Stimulated activated CD4-positive, alpha-beta T cell treated with anti-CD3 and anti-CD28 coated beads, Interleukin-12 subunit alpha, Interleukin-12 subunit beta, amount 100 ng/mL, for 4 hours (primary cell): Measurements from ENCODE around the gene RBP7.
"Not testable (repeated sequence)": the region's sequence is repeated elsewhere in the genome, so short reads cannot be mapped to it uniquely, and the experiment has no call there.

Source experiments
- DNase-seq: peaks from one replicate; pipeline ENCODE4 v3.0.0-alpha.2; 2020

The RBP7 gene

GRCh38 chr1:9996624-9997582, at the start of gene RBP7:
Gene RBP7, plus strand, starts transcription at chr1:9997228. Its CDS starts 31 bp downstream, at chr1:9997259.
- DNase-seq, result peak; percentile 6

- no peak for DNase-seq
Measured at GRCh38 chr1:9957726-9958125, 39.3 kb upstream of the RBP7 start.

- no peak for DNase-seq
Measured at GRCh38 chr1:9960011-9960410, 37.0 kb upstream of the RBP7 start.

DNA sequence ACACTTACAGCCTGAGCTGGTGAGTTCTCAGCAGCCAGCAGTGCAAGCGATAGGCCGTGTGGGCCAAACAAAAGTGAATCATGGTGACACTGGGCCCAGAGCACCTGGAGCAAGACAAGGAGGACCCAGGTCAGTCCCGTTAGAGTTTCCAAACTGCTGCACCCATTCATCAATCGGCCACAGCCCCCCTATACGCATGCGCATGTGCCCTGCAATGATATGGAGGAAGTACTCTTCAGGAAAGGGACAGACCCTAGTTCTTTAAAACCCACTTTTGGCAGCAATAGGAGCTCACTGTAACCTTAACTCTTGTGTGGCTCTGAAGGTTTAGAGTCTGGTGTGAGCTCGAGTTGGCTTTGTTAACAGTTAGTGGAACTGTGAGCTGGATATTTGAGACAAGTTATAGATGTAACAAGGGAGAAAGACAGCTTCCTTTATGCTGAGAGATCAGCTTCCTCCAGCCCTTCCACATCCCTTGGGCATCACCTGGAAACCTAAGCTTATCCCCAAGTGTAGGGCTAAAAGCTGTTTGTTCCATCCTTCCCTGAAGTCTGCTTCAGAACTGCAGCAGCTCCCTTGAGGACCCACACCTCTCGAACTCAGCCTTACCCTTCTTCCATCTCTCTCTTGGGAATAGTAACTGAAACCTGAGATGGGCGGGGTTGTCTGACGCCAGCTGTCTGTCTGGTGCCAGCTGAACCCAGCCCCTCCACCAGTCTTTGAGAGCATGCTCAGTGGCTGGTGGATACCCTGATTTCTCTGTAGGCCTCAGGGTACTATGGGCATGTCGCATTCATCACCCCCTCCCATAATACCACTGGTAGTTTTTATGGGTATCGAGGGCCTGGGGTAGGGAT, 36.1 kb upstream of the RBP7 start:
- no peak for DNase-seq

- DNase-seq, result no peak
Measured at GRCh38 chr1:9984253-9984652, 12.8 kb upstream of the RBP7 start.

DNA sequence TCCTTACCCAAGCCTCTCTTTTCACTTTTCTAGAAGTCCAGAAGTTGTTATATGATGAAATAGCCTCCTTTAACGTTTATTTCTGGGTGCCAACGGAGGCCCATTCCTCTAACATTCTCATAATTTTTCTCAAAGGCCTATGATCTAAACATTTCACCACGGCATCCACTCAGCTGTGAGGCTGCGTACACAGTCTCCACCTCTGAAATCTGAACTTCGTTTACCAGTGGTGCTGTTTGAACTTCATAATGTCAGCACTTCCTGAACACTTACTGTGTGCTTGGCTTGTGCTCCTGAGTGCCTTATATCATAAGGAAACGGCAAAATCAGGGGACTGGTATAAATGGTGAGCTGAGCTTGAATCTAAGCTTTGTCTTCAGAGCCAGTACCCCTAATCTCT, 12.0 kb upstream of the RBP7 start:
- DNase-seq, result no peak

GRCh38 chr1:9989773-9990172, 7.3 kb upstream of the RBP7 start:
- DNase-seq, result no peak

- no peak for DNase-seq
Measured at GRCh38 chr1:9990944-9991343, 6.1 kb upstream of the RBP7 start.

DNA sequence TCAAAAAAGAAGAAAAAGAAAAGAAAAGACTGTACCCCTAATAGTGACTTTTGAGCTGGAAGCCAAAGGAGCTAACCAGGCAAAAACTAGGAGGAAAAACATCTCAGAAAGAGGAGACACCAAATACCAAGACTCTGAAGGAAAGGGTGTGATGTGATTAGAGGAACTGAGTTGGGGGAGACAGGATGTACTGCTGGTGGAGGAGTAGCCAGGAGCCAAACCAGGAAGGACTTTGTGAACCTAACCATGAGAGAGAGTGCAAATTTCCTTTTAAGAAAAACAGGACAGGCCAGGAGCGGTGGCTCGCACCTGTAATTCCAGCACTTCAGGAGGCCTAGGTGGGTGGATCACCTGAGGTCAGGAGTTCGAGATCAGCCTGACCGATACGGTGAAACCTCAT, 4.1 kb upstream of the RBP7 start:
- no peak for DNase-seq

DNA sequence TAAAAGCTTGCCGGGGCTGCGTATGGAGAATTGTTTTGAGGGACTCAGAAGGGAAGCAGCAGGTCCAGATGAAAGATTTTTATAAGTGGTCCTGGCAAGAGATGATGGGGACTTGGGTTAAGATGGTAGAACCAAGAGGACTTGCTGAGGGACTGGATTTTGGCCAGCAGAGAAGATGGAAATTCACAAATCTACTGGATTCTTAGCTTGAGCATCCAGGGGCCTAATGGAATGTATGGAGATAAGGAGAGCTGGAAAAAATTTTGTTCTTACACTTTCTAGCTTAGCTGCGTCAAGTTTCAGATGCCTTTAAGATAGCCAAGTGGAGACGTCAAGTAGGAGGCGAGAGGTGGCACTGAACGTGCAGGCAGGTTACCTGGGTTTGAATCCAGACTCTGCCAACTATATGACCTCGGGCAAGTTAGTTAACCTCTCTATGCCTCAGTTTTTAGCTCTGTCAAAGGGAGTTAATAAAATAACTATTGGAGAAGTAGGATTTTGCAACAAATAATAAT, 3.4 kb upstream of the RBP7 start:
- no peak for DNase-seq

- no peak for DNase-seq
Measured at GRCh38 chr1:10001016-10001665, 4.1 kb downstream of the RBP7 start.

GRCh38 chr1:10005248-10005647, 8.2 kb downstream of the RBP7 start:
- not testable (repeated sequence) for DNase-seq

DNA sequence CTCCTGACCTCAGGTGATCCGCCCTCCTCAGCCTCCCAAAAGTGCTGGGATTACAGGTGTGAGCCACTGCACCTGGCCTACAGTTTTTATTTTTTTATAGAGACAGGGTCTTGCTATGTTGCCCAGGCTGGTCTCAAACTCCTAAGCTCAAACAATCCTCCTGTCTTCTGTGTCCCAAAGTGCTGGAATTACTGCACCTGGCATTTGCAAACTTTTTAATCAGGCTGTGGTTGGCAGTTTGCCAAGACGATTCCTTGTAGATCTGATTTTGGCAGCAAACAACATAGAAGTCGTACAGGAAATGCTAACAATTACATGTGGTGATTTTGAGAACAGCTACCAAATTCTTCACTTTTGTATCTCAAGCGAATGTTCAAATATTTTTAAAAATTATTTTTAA, 10.1 kb downstream of the RBP7 start:
- no peak for DNase-seq

- DNase-seq, result no peak
Measured at GRCh38 chr1:10014016-10014415, 17.0 kb downstream of the RBP7 start.

DNA sequence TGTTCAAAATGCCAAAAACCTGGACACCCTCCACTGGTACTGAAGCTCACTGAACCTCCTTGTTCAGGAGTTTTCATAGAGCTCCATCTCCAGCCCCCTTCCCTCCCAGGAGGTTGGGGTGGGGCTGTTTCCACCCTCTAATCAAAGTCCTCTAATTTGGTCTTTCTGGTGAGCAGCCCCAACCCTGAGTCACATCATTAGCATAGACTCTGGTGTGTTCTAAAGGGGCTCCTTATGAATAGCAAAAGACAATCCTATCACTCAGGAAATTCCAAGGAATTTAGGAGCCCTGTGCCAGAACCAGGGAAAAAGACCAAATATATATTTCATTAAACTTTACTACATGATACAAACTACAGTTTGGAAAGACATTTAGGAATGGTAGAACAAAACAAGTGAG, 22.5 kb downstream of the RBP7 start:
- DNase-seq, result no peak

GRCh38 chr1:10020086-10020485, 23.1 kb downstream of the RBP7 start:
- DNase-seq, result no peak

DNA sequence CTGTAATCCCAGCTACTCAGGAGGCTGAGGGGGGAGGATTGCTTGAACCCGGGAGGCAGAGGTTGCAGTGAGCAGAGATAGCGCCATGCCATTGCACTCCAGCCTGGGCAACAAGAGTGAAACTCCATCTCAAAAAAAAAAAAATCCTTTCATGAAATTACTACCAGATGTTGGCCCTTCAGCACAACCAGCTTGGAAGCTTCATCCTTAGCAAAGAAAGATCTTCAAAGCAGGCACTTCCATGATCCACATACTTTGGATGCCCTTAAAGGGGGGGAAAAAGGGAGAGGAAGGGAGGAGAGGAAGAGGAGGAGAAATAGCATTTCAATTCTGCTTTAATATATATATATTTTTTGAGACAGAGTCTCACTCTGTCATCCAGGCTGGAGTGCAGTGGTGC, 23.6 kb downstream of the RBP7 start:
- DNase-seq, result not testable (repeated sequence)

DNA sequence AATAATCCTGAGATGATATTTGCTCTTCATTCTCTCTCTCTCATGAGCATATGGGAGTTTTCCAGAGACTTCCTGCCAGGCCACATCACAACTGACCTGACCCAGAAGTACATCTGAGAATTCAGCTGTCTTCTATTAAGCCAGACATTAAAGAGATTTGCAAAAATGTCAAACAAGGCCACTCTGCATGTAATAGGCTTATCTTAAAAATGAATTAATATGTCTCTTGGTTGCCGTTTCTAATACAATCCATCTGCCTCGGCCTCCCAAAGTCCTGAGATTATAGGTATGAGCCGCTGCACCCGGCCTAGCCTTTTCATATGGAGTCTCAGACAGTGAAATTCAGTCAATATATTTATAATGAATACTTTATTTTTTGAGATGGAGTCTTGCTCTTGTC, 25.0 kb downstream of the RBP7 start:
- DNase-seq, result not testable (repeated sequence)

GRCh38 chr1:10022656-10023055, 25.6 kb downstream of the RBP7 start:
- no peak for DNase-seq

GRCh38 chr1:10025354-10025753, 28.3 kb downstream of the RBP7 start:
- DNase-seq, result no peak

DNA sequence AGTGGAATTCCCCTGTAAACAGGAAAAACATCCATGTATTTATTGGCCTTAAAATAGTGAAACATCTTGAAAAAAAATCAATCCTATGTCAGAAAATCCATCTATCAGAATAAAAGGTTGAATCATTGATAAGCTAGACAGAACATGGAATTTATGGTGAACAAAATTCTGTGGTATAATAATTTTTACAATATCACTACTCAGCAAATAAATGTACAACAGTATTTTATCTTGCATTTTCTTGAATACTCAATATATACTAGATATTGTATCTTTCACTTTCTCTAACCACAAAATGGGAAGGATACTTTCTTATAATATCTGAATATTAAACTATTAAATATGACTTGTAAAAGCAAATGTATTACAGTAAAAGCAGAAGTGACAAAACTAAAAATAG, 30.0 kb downstream of the RBP7 start:
- DNase-seq, result no peak

DNA sequence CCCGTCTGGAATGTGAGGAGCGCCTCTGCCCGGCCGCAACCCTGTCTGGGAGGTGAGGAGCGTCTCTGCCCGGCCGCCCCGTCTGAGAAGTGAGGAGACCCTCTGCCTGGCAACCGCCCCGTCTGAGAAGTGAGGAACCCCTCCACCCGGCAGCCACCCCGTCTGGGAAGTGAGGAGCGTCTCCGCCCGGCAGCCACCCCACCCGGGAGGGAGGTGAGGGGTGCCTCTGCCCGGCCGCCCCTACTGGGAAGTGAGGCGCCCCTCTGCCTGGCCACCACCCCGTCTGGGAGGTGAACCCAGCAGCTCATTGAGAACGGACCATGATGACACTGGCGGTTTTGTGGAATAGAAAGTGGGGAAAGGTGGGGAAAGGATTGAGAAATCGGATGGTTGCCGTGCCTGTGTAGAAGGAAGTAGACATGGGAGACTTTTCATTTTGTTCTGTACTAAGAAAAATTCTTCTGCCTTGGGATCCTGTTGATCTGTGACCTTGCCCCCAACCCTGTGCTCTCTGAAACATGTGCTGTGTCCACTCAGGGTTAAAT, 32.0 kb downstream of the RBP7 start:
- not testable (repeated sequence) for DNase-seq

DNA sequence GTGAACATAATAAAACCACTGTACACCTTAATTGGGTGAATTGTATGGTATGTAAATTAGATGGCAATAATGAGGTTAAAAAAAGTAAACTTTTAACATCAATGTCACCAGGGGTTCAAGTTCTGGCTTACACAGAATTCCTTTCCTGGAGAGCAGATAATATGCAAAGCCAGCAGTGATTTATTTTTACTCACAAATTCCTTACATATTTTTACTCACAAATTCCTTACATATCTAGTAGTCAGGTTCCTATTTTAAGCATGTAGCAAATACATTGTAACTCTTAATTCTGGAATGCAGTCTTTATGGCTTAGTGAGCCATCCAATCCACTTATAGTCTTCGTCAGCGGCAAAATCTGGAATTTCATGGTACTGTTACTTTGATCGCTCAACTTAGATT, 34.4 kb downstream of the RBP7 start:
- DNase-seq, result no peak
